Stimulated activated CD4-positive, alpha-beta T cell treated with anti-CD3 and anti-CD28 coated beads, Interleukin-15, amount 100 ng/mL, for 24 hours (primary cell): ENCODE results near the gene ATM.
"Not testable (repeated sequence)": the region's sequence is repeated elsewhere in the genome, so short reads cannot be mapped to it uniquely, and the experiment has no call there.

Source experiments
- DNase-seq: peaks from one replicate; pipeline ENCODE4 v3.0.0-alpha.2; 2020

ATM gene

DNA sequence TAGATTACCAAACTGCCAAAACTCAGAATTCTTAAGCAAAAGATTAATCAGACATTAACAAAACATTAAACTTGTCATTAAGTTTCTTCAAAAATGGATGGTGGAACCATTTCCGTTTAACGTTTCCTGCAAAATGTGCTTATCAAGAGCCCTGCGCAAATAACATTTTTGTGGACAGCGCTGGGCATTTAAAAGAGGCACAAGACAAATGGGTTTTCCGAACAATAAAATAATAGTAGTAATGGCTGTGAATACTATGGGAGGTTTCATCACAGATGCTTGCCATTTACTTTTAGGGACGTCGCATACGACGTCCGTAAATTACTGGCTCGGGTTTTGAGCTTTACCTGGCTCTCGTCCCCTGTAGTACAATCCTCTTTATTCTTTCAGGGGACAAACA, 1.5 kb upstream of the ATM start:
- no peak for DNase-seq

DNA sequence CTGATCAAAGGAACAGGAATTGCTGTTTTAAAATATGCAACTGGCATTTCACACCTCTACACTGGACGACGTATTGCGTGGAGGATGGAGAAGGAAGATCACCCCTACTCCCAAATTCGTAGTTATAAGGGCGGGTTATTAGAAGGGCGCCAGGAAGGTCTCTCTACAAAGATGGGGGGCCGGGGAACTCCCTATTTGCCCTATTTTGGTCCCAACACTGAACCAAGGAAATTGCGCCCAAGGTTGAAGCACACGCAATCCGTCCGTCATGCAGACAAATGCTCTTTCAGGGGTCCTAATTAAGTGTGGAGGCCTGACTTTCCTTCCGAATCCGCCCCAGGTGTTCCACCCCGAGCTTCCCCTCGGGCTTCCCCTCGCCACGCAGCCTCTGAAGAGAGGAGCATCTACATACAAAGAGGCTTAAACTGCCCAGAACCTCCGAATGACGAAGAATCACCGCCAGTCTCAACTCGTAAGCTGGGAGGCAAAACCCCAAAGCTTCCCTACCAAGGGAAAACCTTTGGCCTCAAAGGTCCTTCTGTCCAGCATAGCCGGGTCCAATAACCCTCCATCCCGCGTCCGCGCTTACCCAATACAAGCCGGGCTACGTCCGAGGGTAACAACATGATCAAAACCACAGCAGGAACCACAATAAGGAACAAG, 825 bp upstream of the ATM start:
- DNase-seq = peak; percentile 43

DNA sequence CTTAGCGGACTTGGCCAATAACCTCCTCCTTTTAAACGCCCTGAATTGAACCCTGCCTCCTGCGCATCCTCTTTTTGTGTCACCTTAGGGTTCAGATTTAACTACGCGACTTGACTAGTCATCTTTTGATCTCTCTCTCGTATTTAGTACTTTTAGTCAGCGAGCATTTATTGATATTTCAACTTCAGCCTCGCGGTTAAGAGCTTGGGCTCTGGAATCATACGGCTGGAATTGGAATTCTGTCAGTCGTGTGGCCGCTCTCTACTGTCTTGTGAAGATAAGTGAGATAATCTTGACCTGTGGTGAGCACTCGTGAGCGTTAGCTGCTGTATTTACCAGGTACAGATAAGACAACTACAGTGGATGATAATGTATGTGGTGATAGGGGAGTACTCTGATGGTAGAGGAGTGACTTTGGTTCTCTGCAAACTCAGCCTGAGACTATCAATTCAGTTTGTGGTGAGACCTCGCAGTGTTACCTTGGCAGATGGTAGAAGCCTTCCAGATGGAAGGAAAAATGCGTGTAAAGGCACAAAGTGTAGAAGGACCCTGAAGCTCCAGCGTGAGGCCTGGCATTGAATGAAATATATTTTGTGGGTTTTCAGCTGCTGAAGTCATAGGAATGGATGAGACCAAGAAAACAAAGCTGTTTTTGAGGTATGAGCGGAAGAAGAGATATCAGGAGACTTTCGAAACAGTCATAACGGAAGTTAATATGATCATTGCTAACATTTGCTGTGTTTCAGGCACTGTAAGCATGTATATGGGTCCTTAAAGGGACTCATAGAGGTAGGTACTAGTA, 682 bp downstream of the ATM start:
- DNase-seq = peak; percentile 27

DNA sequence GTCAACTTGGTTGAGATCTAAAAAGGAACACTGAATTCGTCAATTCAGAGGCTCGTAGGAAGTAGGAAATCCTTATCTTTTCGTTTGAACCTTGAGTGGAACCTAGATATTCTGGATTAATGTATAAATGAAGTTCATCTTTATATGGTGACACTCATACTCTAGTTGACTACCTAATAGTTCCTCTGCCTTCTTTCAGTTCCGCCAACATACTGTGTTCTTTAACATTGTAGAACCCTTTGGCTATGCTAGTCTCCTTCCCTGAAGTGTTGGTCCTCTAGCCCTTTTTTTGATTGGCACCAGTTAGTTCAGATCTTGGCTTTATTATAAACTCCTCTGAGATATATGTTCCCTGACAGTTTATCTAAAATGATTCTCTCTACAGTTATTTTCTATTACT, 1.5 kb downstream of the ATM start:
- no peak for DNase-seq

DNA sequence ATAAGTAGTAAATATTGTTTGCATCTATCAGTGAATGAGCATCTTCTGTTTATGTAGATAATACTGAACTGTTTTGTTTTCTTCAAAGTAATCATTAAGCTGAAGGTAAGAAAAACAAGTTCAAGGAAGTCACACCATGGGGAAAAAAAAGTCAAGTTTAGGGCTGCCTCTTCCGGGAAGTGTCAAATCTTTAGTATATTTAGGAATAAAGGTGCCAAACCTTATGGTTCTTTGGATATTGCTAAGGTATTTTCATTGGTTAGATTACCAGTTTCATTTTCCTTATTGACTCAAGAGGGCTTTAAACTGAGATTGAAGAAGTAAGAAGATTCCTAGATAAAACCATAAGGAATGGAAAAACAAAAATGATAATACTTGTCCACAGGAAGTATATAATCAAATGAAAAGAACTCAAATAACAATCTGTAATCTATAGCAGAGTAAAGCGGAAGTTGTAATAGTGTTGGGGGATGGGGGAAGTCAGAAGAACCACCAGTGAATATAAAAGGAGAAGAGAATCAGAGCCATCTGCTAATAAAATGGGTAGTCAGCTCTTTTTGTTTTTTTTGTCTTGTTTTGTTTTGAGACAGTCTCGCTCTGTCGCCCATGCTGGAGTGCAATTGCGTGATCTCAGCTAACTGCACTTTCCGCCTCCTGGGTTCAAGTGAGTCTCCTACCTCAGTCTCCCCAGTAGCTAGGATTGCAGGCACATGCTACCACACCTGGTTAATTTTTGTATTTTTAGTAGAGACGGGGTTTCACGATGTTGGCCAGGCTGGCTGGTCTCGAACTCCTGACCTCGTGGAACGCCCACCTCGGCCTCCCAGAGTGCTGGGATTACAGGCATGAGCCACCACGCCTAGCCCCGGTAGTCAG, 2.3 kb downstream of the ATM start:
- peak; percentile 38 for DNase-seq

DNA sequence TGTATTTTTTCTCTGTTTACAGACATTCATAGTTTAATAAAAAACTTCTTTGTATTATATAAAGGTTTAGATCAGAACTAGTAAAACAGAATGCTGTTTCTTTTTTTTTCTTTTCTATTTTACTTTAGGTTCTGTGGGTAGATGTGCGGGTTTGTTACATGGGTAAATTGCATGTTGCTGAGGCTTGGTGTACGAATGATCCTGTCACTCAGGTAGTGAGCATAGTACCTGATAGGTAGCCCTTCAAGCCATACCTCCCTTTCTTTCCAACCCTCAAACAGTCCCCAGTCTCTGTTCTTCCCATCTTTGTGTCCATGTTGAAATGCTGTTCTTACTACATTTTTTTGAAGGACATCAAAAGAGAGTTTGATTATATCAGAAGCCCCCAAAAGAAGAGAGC, 3.2 kb downstream of the ATM start:
- no peak for DNase-seq

DNA sequence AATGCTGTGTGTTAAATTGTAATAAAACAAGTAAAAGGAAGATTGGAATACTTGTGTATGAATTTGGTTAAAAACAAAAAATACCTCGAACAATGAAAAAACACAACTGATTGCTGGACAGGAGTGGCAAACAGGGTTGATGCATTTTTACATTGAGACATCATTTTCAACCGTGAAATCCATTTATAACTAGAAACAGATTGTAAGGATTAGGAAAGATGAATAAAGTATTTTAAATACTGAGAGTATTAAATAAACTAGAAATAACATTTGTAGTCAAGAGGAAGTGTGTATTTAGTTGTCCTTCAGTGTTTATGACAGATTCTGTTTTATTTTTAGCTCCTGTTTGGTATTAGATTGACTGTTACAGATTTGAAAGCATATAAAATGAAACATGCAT, 5.4 kb downstream of the ATM start:
- DNase-seq = no peak

DNA sequence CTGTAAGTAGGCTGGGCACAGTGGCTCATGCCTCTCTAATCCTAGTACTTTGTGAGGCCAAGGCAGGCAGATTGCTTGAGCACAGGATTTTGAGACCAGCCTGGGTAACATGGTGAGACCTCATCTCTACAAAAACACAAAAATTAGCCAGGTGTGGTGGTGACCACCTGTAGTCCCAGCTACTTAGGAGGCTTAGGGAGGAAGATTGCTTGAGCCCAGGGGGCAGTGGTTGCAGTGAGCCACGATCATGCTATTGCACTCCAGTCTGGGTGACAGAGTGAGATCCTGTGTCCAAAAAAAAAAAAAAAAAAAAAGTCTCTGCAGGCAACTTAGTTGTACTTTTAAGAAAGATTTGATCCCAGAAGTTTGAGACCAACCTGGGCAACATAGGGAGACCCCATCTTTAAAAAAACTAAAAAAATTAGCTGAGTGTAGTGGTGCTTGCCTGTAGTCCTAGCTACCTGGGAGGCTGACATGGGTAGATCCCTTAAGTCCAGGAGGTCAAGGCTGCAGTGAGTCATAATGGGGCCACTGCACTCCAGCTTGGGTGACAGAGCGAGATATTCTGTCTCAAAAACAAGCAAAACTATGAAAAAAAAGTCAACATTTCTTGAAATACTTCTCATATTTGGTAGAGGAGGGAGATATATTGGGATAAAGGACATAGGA, 10.5 kb downstream of the ATM start:
- DNase-seq = no peak

DNA sequence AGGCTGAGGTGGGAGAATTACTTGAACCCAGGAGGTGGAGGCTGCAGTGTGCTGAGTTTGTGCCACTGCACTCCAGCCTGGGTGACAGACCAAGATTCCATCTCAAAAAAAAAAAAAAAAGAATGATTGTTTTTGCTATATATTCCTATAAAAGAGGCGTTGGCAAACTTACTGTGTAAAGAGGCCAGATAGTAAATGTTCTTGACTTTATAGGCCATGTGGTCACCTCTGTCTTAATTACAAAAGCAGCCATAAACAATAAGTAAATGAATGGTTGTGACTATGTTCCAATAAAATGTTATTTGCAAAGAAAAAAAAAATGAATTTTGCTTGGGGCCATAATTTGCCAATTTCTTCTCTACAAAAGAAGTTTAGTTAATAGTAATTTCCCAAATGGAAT, 12.3 kb downstream of the ATM start:
- no peak for DNase-seq

DNA sequence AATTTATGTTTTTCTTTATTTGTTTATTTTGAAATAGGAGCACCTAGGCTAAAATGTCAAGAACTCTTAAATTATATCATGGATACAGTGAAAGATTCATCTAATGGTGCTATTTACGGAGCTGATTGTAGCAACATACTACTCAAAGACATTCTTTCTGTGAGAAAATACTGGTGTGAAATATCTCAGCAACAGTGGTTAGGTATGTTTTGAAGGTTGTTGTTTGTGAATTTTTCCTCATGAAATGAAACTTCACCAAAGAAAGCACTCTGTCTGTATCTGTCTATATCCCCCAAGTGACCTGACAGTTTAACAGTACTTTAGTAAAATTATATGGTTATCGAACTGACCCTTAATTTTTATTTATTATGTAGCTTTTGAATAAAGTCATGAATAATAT, 12.8 kb downstream of the ATM start:
- no peak for DNase-seq

DNA sequence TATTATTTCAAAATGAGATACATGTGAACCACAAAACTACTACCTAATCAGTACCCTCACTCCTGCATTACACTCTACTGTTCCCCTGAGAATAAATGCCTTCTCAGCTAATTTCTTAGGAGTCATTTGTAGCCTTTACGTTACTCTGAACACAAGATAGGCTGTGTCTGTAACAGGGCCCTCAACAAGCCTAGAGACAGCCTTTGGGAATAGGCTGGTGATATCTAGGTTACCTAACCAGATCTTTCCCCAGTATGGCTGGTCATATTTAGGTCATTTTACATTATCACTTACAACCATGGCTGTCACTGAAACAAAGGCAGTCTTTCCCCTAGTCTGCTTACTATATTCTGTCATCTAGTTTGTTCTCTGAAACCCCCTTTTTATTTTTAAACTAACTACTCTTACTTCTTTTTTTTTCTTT, 14.2 kb downstream of the ATM start:
- DNase-seq = no peak

DNA sequence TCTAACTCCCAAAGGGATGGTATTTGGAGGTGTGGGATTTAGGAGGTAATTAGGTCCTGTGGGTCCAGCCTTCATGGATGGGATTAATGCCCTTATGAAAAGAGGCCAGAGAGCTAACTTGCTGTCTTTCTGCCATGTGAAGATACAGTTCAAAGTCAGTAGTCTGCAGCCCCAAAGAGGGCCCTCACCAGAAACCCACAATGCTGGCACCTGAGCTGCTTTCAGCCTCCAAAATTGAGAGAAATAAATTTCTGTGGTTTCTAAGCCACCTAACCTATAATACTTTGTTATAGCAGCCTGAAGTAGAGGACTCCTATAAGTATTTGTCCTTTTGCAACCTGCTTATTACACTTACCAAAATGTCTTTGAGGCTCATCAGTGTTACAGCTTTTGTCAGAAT, 16.2 kb downstream of the ATM start:
- DNase-seq = no peak

DNA sequence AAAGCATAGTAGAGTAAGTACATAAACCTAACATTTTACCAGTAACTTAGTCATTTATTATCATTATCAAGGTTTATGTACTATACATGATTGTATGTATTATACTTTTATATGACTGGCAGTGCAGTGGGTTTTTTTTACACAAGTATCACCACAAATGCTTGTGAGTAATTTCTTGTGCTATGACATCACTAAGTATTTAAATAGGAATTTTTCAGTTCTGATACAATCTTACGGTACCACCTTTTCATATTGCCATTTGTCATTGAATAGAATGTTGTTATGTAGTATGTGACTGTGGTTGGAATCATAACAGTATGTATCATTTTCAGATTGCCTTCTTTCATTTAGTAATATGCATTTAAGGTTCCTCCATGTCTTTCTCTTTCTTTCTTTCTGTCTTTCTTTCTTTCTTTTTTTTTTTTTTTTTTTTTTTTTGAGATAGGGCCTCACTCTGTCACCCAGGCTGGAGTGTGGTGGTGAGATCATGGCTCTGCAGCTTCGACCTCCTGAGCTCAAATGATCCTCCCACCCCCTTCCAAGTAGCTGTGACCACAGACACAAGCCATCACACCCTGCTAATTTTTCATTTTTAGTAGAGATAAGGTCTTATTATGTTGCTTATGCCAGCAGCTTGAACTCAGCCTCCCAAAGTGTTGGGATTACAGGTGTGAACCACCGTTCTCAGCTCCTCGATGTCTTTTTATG, 18.6 kb downstream of the ATM start:
- peak; percentile 64 for DNase-seq

DNA sequence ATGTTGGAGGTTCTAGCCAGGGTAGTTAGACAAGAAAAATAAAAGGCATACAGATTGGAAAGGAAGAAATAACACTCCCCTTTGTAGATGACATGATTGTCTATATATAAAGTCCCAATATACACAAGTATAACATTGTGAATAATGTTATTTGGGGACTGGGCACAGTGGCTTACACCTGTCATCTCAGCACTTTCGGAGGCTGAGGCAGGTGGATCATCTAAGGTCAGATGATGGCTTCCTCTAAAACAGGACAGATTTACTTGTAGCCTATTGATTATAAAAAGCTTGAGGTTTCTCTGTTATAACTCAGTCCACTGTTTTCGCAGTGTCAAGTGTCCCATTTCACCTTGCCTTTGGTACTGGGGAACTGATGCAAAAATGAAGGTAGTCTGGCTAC, 19.6 kb downstream of the ATM start:
- no peak for DNase-seq

DNA sequence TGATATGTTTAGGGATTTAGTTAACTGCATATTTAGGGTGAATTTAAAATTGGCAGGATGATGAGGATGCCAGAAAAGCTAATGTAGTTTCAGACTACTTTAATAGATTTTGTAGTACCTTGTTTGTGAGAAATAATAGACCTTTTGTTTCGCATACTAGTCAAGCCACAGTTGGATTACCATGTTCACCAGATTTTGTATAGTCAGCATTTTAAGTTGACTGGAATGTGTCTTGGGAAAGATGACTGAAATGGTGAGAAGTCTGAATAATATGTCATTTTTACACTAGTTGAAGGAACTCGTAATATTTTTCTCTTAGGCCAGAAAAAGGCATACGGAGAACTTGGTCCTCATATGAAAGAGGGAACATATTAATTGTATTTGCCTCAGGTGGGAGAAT, 23.4 kb downstream of the ATM start:
- no peak for DNase-seq

DNA sequence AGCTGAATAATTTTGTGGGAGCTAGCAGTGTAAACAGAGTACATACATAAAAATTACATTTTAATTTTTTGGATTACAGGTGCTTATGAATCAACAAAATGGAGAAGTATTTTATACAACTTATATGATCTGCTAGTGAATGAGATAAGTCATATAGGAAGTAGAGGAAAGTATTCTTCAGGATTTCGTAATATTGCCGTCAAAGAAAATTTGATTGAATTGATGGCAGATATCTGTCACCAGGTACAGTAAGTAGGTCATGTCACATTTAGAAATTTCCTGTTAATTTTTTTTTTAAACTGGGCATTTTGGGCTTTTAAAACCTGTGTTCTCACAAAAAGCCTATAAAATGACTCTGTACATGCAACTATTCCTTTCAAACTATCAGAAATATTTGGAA, 24.0 kb downstream of the ATM start:
- no peak for DNase-seq

DNA sequence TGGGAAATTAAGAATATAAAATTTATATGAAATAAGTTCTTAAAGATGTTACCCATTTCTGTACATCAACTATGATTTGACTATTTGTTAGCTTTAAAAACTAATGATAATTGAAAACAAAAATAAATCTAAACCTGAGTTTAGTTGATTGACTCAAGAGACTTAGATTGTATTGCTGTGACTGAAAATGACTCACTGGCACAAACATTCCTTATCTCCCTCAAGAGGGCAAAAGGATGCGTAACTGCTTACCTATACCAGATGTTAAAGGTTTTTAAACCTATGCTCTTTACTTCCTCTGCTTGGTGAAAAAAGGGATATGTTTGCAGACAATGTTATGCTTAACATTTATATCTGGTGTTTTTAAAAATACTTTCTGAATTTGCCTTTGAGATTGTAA, 30.3 kb downstream of the ATM start:
- DNase-seq = no peak

DNA sequence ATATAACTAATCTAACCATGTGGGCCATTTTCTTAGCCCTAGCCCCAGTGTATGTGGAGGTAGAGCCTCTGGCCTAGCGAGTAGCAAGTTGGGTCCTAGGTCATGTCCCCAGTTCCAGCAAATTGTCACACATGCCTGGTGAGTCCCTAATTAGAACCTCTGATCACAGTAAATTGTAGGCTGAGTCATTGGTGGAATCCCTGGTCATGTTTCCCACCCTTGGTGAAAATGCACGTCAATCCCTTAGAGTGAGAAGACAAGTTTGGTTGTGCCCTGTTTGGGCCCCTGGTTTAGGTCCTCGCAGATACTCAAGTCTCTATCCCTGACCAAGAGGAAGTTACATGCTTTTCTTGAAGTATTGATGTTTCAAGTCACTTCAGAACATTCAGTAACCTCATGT, 46.7 kb downstream of the ATM start:
- no peak for DNase-seq

DNA sequence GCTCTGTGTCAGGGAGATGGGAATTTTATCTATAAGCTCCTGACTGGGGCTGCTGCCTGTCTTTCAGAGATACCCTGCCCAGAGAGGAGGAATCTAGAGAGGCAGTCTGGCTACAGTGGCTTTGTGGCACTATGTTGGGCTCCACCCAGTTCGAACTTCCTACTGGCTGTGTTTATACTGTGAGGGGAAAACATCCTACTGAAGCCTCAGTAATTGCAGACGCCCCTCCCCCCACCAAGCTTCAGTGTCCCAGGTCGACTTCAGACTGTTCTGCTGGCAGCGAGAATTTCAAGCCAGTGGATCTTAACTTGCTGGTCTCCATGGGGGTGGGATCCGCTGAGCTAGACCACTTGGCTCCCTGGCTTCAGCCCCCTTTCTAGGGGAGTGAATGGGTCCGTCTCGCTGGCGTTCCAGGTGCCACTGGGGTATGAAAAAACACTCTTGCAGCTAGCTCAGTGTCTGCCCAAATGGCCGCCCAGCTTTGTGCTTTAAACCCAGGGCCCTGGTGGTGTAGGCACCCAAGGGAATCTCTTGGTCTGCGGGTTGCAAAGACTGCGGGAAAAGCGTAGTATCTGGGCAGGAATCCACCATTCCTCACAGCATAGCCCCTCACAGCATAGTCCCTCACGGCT, 54.2 kb downstream of the ATM start:
- DNase-seq = not testable (repeated sequence)

DNA sequence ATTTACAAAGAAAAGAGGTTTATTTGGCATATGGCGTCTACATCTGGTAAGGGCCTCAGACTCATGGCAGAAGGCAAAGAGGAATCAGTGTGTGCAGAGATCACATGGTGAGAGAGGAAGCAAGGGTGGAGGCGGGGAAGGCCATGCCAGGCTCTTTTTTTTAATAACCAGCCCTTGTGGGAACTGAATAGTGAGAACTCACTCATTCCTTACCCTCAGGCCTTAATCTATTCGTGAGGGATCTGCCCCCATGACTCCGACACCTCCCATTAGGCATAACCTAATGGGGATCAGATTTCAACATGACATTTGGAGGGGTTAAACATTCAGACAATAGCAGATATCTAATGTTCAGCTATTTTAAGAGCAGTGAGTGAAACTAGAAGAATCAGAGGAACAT, 55.7 kb downstream of the ATM start:
- no peak for DNase-seq

DNA sequence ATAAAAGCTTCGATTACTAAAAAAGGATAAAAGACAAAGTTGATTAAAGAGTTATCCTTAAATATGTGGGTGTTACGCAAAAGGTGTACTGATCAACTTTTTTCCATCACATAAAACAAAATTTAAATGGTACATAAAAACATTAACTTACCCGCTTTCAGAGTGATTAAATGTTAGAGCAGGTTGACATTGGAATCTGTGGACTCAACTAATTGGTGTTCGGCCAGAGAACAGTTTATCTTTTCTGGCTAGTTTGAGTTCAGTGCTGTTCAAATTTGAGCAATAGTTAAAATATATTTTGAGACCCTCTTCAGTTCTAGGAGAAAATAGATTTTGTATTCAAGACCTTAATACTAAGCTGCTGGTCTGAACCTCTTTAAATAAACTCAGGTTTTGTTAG, 56.1 kb downstream of the ATM start:
- no peak for DNase-seq

DNA sequence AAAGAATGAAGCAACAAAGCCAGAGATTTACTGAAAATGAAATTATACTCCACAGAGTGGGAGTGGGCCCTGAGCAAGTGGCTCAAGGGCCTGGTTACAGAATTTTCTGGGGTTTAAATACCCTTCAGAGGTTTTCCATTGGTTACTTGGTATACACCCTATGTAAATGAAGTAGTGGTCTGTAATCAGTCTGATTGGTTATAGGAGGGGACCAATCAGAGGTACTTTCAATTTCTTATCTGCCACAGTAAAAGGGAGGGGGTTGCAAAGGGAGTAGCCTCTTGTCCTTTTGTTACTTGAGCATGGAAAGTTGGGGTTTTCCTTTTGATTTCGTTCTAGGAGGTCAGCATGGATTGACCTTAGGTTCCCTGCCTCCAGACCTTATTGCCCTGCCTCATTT, 63.5 kb downstream of the ATM start:
- DNase-seq = no peak
